Stimulated activated memory B cell treated with anti-CD40 and anti-IgM and Interleukin-4, amounts not matched to agents 10 μg/mL and 1 μg/mL and 100 μg/mL, for 72 hours (primary cell): ENCODE results near the gene ERC2.

ENCODE experiments used
- ATAC-seq: fragments of 150-1000 bp; cut with Tn5 transposase; 2 replicates; pipeline ENCODE4 v1.10.0; 2021
- H3K27ac Mint-ChIP-seq: one replicate; pipeline ENCODE4 v1.8.0; 2022; ENCODE audit warnings: mild to moderate bottlenecking, mixed read lengths
- H3K27me3 Mint-ChIP-seq: one replicate; pipeline ENCODE4 v1.8.0; 2022; ENCODE audit warnings: mixed read lengths
- H3K36me3 Mint-ChIP-seq: one replicate; pipeline ENCODE4 v1.8.0; 2022; ENCODE audit warnings: mixed read lengths
- H3K4me1 Mint-ChIP-seq: one replicate; pipeline ENCODE4 v1.8.0; 2022; ENCODE audit warnings: mixed read lengths
- H3K4me3 Mint-ChIP-seq: one replicate; pipeline ENCODE4 v1.8.0; 2022; ENCODE audit warnings: mild to moderate bottlenecking, moderate library complexity, mixed read lengths
- H3K9me3 Mint-ChIP-seq: one replicate; pipeline ENCODE4 v1.8.0; 2022; ENCODE audit warnings: mixed read lengths

Gene ERC2

DNA sequence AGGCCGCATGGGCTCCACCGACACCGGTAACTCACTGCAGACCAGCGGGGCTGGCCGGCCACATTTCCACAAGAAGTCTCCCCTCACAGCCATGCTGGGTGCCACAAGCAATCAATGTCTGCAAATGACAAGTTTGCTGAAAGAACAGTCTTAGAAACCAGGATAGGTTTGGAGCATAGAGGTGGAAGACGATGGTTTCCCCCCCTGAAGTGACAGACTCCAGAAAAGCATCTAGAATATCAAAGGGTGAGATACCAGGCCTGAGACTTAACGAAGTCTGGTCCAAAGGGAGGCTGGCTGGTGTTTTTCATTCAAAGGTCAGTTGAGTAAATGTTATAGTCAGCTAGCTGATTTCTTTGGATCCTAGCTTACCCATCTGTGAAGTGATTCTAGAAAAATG is 931.1 kb downstream of the ERC2 start:
- no peak for ATAC-seq

DNA sequence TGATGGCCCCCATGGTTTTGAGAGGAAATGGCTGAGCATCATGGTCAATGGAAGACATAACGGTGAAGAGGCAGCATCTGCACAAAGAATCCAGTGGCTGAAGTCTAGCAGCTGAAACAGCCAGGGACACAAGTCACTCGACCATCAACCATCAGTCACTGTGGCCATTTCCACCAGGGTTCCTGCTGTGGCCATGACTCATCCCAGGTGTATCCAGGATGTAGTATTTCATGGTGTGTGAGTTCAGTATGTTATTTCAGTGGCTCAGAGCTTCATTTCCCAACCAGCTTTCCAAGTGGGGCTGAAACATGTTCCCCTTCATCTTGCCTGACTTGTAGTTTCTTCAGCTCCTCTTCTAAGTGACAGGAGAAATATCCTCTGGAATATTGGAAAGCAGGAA is 933.4 kb downstream of the ERC2 start:
- no peak for ATAC-seq
- Mint-ChIP-seq H3K36me3 (no peaks in the 10 kb centered on the region), H3K27ac (no peak overlapping the region), H3K9me3 (peaks cover 2% of the 10 kb centered on the region), H3K4me3 (no peak overlapping the region), H3K4me1 (no peaks in the 10 kb centered on the region), H3K27me3 (no peaks in the 10 kb centered on the region)

More for the DNA sequence above, 931.1 kb downstream of the ERC2 start:
- Mint-ChIP-seq H3K36me3 (no peaks in the 10 kb centered on the region), H3K9me3 (no peaks in the 10 kb centered on the region), H3K4me1 (no peaks in the 10 kb centered on the region), H3K27ac (no peak overlapping the region), H3K27me3 (no peaks in the 10 kb centered on the region), H3K4me3 (no peak overlapping the region)

DNA sequence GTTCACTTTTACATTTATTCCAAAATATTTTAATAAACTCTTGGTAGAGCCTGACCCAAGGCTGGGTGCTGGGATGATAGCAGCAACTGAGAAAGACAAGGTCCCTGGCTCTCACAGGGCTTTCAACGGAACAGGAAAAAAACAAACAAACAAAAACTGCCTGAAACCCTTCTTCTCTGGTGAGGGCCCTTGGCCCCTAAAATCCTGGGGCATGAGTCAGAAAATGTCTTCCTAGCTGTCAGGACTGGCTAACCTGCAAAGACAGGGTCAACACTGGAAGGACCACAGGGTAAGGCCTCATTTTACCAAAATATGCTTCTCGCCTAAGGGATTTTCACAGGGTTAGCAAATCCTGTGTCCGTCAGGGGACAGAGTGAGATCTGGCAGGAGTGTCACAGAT is 935.5 kb downstream of the ERC2 start:
- Mint-ChIP-seq H3K36me3 (no peaks in the 10 kb centered on the region), H3K4me1 (no peaks in the 10 kb centered on the region), H3K9me3 (peaks cover 2% of the 10 kb centered on the region), H3K27ac (no peak overlapping the region), H3K27me3 (no peaks in the 10 kb centered on the region), H3K4me3 (no peak overlapping the region)
- ATAC-seq, result no peak

DNA sequence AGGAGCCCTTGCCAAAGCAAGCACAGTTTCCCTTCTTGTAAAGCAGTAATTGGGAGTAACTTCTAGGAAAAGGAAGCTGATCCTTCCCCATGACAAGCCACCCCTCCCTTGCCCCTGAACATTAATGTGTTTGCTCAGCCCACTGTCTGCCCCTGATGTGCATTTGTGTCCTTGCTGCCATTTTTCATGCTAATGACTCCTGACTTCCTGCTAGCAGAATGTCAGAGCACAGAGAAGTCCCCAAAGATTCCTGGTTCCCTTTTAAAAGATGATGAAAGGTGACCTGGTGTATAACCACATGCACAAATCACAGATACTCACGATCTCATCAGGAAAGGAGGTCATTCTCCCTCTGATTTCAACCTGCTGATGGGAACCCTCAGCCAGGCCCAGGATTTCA is 936.9 kb downstream of the ERC2 start:
- no peaks in the 10 kb centered on the region for H3K4me1 Mint-ChIP-seq
- peaks cover 2% of the 10 kb centered on the region for H3K9me3 Mint-ChIP-seq
- no peak overlapping the region for H3K27ac Mint-ChIP-seq
- ATAC-seq, result no peak
- H3K36me3 Mint-ChIP-seq, result no peaks in the 10 kb centered on the region
- no peaks in the 10 kb centered on the region for H3K27me3 Mint-ChIP-seq
- H3K4me3 Mint-ChIP-seq, result no peak overlapping the region

DNA sequence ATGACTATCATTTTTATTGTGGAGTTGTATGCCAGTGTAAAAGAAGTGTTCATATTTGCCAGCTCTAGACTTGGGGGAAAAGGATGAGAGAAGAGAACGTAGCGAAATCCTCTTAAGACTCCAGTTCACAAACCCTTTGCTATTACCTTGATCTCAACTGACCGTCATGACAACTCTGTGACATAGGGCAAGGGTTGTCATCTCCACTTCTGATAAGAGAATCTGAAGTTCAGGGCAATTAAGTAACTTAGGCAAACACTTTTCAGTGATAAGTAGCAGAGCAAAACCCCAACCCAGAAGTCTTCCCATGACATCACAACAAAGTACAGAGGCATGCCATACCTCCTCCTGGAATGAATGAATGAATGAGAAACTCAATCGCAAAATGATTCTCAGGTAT is 940.9 kb downstream of the ERC2 start:
- peaks cover 2% of the 10 kb centered on the region for H3K9me3 Mint-ChIP-seq
- H3K27ac Mint-ChIP-seq, result no peak overlapping the region
- H3K4me1 Mint-ChIP-seq, result no peaks in the 10 kb centered on the region
- ATAC-seq, result no peak
- H3K36me3 Mint-ChIP-seq, result no peaks in the 10 kb centered on the region
- no peak overlapping the region for H3K4me3 Mint-ChIP-seq
- H3K27me3 Mint-ChIP-seq, result peaks cover 9% of the 10 kb centered on the region

DNA sequence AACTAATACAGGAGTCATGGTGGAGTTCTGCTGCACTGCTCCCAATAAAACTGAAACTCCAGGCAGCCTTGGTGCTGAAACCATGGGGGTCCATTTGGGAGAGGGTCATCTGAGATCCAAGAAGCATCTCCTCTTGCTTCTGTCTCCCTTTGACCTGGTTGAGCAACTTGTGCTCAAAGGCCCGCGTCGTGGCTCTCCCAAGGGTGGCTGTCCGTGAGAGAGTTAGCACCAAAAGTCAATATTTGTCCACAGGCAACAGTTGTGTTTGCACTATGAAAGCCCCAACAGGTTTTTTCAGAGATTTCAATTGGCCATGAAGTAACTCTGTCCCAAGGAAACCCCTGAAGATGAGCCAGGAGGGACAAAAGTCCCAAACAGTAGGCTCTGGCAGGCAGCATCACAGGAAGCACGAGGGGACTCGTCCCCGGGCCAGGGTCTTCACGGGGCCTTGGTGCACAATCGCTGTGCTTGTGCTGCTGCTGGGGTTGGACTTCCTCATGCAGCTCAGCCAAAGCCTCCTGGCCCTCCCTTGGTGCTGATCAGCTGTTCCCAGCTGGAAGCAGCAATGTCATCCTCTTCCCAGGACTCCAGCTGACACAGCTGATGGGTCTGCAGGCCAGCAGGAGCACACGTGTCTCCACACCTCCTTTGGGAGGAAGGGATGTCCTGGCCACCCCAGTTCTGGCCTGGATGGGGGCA is 941.8 kb downstream of the ERC2 start:
- H3K36me3 Mint-ChIP-seq, result no peaks in the 10 kb centered on the region
- no peak for ATAC-seq
- peaks cover 9% of the 10 kb centered on the region for H3K27me3 Mint-ChIP-seq
- H3K9me3 Mint-ChIP-seq, result peaks cover 2% of the 10 kb centered on the region
- no peak overlapping the region for H3K4me3 Mint-ChIP-seq
- H3K27ac Mint-ChIP-seq, result no peak overlapping the region
- H3K4me1 Mint-ChIP-seq, result no peaks in the 10 kb centered on the region

DNA sequence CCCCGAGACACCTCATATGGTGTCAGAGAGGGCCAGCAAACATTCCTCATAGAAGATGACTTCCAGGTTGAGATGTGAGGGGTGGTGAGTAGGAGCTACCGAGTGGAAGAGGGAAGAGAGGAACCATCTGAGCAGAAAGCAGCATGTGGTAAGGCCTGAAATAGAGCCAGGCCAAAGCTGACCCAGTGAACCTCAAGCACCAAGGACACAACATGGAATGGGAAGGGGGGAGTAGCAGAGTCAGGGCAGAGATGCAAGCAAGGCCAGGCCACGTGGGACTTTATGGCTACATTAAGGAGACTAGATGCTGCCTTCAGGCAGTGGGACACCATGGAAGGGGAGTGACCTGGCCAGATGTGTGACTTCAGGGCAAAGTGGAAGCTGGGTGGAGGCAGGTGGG is 942.8 kb downstream of the ERC2 start:
- Mint-ChIP-seq H3K4me1 (no peaks in the 10 kb centered on the region), H3K4me3 (no peak overlapping the region), H3K36me3 (no peaks in the 10 kb centered on the region), H3K27ac (no peak overlapping the region), H3K27me3 (peaks cover 9% of the 10 kb centered on the region), H3K9me3 (no peaks in the 10 kb centered on the region)
- ATAC-seq, result no peak

DNA sequence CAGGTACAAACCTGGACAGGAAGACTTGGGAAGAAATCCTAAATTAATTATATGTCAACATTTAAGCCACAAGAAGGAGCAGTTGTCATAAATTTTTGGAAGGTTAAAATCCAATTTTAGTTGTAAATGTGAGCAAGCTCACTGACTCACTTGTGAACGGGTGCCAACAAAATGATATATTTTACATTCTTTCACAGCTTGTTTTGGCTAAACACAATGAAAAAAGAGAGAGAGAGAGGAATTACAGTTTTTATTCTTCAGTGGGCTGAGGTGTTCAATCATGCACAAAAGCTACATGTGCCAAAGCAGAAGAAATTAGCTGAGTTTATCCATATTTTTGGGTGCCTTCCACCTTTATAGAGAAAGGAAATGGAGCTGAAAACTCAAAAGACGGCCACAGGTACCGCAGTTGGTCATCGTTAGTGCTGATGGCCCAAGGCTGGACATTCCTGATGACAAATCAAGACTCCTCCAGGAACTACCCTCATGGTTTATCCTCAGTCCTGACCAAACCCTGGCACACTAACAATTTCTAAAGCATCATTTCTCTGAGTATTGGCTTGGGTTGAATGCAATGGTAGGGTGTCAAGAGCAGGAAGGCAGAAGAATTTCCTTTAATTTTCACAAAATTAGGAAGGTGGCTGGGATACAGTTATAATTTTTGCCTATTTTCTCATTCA is 943.6 kb downstream of the ERC2 start:
- no peaks in the 10 kb centered on the region for H3K4me1 Mint-ChIP-seq
- H3K4me3 Mint-ChIP-seq, result no peak overlapping the region
- no peak for ATAC-seq
- no peaks in the 10 kb centered on the region for H3K36me3 Mint-ChIP-seq
- H3K9me3 Mint-ChIP-seq, result no peaks in the 10 kb centered on the region
- peaks cover 9% of the 10 kb centered on the region for H3K27me3 Mint-ChIP-seq
- H3K27ac Mint-ChIP-seq, result no peak overlapping the region

DNA sequence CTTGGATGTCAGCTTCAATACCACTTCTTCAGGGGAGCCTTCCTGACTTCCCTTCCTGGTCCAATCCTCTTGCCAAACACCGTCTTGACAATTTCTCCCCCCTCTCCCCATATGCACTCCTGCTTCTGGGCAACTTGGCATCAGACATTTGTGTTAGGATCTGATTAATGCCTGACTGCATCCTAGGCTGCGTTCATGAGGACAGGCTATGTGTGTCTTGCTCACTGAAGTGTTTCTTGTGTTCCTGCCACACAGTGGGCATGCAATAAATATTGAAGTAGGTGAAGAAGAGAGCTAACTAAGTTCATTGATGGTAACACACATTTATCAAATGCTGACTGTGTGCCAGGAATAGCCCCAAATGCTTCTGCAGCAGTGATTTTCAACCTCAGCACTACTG is 944.8 kb downstream of the ERC2 start:
- H3K4me3 Mint-ChIP-seq, result no peak overlapping the region
- no peaks in the 10 kb centered on the region for H3K9me3 Mint-ChIP-seq
- no peak overlapping the region for H3K27ac Mint-ChIP-seq
- H3K4me1 Mint-ChIP-seq, result no peaks in the 10 kb centered on the region
- no peak for ATAC-seq
- peaks cover 9% of the 10 kb centered on the region for H3K27me3 Mint-ChIP-seq
- no peaks in the 10 kb centered on the region for H3K36me3 Mint-ChIP-seq

DNA sequence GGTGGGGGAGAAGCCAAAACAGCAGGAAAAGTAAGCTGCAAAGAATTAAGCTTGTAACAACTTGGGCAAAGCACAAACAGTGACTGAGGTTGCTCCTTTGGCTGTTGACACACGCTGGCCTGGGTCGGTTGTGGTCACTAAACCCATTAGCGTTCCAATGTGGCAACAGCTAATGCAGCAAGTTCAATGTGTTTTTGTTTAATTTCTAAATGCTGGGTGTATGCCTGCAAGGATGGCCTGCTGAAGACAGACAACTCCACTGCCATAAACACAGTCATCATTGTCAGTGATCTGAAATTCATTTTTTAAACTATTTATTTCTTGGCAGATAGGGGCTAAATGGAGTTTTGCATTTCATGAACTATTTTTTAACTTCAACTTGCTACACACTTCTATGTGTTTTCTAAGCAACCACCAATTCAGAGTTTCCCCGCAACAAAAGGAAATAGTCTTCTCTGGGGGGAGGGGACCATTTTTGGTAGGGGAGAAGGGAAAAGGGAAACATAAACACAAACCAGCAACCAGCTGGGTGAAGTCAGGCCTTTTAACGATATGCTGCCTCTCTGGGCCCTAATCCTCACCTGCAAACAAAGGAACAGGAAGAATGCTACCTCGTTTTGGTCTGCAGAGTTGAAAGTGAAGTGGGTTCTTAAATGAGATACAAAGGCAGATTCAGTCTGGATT is 946.4 kb downstream of the ERC2 start:
- Mint-ChIP-seq H3K9me3 (no peaks in the 10 kb centered on the region), H3K27ac (no peak overlapping the region), H3K36me3 (no peaks in the 10 kb centered on the region), H3K4me3 (no peak overlapping the region), H3K27me3 (peaks cover 9% of the 10 kb centered on the region), H3K4me1 (no peaks in the 10 kb centered on the region)
- ATAC-seq, result no peak

DNA sequence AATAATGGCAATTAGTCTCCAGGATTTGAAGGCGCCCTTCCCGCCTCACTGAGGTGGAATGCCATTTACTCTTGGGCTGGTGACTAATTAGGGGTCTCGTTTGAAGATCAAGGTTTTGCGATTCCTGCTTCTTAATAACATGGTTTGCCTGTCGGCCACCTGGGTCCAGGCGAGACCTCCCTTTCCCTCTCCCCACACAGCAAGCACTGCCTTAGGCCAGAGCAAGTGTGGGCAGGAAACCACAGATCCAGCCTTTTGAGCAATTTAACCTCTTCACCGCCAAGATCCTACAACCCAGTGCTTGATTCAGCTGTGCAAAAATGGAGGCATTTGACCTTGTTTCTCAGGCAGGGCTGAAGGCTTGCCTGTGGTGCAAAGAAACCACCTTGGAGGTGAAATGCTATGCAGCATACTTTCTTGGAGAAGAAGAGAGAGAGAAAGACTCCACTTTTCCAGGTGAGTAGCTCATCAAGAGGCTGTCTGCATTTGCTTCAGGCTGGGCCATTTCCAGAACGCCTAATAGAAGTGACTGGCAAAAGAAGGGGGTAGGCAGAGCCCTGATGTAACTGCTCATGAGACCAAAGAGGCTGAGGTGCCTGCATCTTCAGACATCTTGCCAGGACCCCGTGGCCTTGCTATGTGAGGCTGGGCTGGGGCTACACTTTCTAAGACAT is 947.1 kb downstream of the ERC2 start:
- Mint-ChIP-seq H3K27ac (no peak overlapping the region), H3K4me3 (no peak overlapping the region)

DNA sequence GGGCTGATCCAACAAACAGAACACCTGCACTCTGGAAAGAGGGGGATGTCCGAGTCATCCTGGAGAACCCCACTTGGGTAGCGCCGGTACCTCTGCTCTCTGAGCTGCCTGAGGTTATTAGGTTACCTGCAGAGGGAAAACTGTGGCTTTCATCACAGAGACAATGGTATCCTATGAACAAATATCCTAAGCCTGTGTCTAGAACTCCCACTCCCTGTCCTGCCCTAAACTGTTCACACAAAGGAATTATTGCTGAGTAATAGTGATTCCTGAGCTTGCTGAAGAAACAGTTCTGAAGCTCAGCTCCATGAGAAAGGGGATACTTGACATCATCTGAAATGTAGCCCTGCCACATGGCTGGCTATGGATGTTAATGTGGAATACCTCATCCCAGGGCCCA is 949.2 kb downstream of the ERC2 start:
- H3K27me3 Mint-ChIP-seq, result no peaks in the 10 kb centered on the region
- no peaks in the 10 kb centered on the region for H3K36me3 Mint-ChIP-seq
- H3K4me1 Mint-ChIP-seq, result no peaks in the 10 kb centered on the region
- H3K4me3 Mint-ChIP-seq, result no peak overlapping the region
- H3K9me3 Mint-ChIP-seq, result no peaks in the 10 kb centered on the region
- ATAC-seq, result no peak
- H3K27ac Mint-ChIP-seq, result no peak overlapping the region

More for the DNA sequence above, 947.1 kb downstream of the ERC2 start:
- no peaks in the 10 kb centered on the region for H3K9me3 Mint-ChIP-seq
- peaks cover 9% of the 10 kb centered on the region for H3K27me3 Mint-ChIP-seq
- no peak for ATAC-seq
- H3K36me3 Mint-ChIP-seq, result no peaks in the 10 kb centered on the region
- no peaks in the 10 kb centered on the region for H3K4me1 Mint-ChIP-seq

DNA sequence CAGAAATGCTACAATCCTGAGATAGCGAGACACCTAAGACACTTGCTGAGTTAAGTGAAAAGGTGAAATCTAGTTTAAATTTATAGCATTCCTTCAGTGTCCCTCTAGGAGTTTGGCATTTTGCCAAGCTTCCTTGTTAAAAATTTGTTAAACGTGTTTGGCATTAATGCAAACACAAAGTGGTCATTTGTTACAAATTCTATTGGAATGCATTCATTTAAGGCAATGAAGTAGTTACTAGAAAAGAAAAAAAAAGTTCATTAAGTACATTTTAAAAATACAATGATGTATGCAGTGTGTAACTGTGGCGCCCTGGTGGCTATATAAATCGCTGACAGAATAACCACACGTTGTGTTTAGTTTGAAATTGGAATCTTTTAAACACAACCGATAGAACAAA is 949.8 kb downstream of the ERC2 start:
- Mint-ChIP-seq H3K36me3 (no peaks in the 10 kb centered on the region), H3K4me3 (no peak overlapping the region), H3K27me3 (no peaks in the 10 kb centered on the region), H3K9me3 (no peaks in the 10 kb centered on the region), H3K4me1 (no peaks in the 10 kb centered on the region), H3K27ac (no peak overlapping the region)
- no peak for ATAC-seq

DNA sequence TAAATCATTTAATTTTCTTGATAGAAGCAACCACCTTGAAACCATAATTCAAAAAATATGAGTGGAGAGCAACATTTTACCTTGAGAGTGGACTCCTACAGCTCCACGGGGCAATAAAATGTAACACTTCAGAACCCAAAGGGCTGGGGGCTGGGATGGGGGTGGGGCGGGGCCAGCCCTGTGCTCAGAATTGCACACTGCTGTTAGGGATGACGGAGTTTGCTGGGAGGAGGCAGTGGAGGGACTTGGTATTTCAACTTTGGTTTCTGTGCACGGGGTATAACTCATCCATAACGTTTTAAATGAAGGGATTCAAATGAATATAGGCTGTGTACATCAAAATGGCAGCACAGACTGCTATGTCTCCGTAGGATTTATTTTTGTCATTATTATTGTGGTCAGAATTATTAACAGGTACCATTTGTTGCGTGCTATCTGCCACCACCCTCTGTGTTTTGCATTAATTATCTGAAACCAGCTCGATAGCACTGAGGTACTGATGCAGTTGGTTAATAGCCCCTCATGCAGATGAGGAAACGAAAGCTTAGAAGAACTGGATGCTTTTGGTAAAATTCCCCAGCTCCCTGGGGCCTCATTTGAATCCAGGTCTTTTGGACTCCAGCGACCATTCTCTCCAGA is 951.8 kb downstream of the ERC2 start:
- H3K4me1 Mint-ChIP-seq, result no peaks in the 10 kb centered on the region
- no peak for ATAC-seq
- no peak overlapping the region for H3K4me3 Mint-ChIP-seq

DNA sequence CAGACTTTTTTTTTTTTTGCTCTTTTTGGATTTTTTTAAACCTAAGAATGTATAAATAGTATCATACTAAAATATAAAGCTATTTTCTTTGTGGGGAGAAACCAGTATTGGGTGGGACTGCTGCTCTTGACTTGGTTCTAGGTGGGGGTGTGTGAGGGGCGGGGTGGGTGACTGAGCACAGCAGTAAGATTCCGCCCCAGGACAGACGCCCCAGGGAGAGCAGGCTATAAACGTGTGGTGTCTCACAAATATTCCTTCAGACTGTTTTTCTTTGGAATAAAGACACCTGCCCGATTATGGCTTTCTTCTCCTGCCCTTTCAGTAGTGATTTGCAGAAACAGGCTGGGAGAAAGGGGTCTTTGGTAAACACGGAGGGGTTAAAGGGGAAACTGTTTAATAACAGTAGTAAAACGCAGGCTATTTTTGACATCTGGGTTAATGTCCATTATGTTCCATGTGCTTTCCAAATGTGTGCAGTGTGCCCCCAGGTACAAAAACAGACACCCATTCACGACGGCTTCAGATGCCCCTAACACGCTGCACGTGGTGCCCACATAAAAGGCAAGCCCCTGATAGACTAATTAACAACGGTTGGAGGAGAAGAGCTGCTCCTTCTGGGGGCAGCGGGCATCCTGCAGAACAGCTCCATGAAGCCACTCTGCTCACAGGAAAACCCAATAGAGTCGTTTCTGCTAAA is 952.6 kb downstream of the ERC2 start:
- H3K4me1 Mint-ChIP-seq, result no peaks in the 10 kb centered on the region

More for the DNA sequence above, 951.8 kb downstream of the ERC2 start:
- no peaks in the 10 kb centered on the region for H3K36me3 Mint-ChIP-seq
- no peaks in the 10 kb centered on the region for H3K9me3 Mint-ChIP-seq
- no peak overlapping the region for H3K27ac Mint-ChIP-seq
- H3K27me3 Mint-ChIP-seq, result no peaks in the 10 kb centered on the region

More for the DNA sequence above, 952.6 kb downstream of the ERC2 start:
- Mint-ChIP-seq H3K27me3 (no peaks in the 10 kb centered on the region), H3K36me3 (no peaks in the 10 kb centered on the region), H3K27ac (no peak overlapping the region), H3K9me3 (no peaks in the 10 kb centered on the region), H3K4me3 (no peak overlapping the region)
- ATAC-seq, result no peak
